HepG2 (cell line): ENCODE measurements around the gene CRYAB. TPM values are rescaled to one million over a fixed set of nuclear protein-coding genes. Genes with fewer than 3 reads are reported as not detected.

ENCODE experiments used
- BCL6 ChIP-seq: IDR thresholded peaks from 2 replicates; pipeline ENCODE4 v1.6.1; 2016; ENCODE audit warnings: missing genetic modification reagents, missing compliant biosample characterization
- CCAR2 ChIP-seq: fragments of 200-400 bp; formaldehyde crosslinking; optimal IDR thresholded peaks from 2 replicates; pipeline ENCODE3; 2018; ENCODE audit warnings: low read depth, mild to moderate bottlenecking, low read length, moderate library complexity
- CCDC6 ChIP-seq: sonication (generic); formaldehyde crosslinking; IDR thresholded peaks from 2 replicates; pipeline ENCODE4 v1.8.1; 2022; ENCODE audit warnings: mild to moderate bottlenecking, missing genetic modification reagents, moderate library complexity
- CEBPB ChIP-seq: IDR thresholded peaks from 2 replicates; pipeline ENCODE4 v1.6.1; 2011; ENCODE audit warnings: low read depth, low read length, improper control_type of control experiment, borderline replicate concordance
- FOXP1 ChIP-seq, 2 experiments: fragments of 450-650 bp in 1 of 2; IDR thresholded peaks; 2 replicates each; pipeline ENCODE4 v1.6.1; 2017 to 2018; ENCODE audit warnings: antibody characterized with exemption in 1 of 2
- HMG20A ChIP-seq: IDR thresholded peaks from 2 replicates; pipeline ENCODE4 v1.6.1; 2016; ENCODE audit warnings: borderline replicate concordance
- IKZF5 ChIP-seq: IDR thresholded peaks from 2 replicates; pipeline ENCODE4 v1.6.1; 2018; ENCODE audit warnings: missing genetic modification reagents, mild to moderate bottlenecking, missing compliant biosample characterization
- IRX3 ChIP-seq: sonication (generic); formaldehyde crosslinking; IDR thresholded peaks from 2 replicates; pipeline ENCODE4 v1.8.1; 2023; ENCODE audit warnings: mild to moderate bottlenecking, low read depth, missing genetic modification reagents, borderline replicate concordance
- KLF13 ChIP-seq: sonication (generic); formaldehyde crosslinking; IDR thresholded peaks from 2 replicates; pipeline ENCODE4 v1.4.0; 2020; ENCODE audit warnings: mild to moderate bottlenecking, missing genetic modification reagents
- MAFF ChIP-seq: IDR thresholded peaks from 2 replicates; pipeline ENCODE4 v1.6.1; 2011; ENCODE audit warnings: low read depth, low read length, improper control_type of control experiment
- NR2C2 ChIP-seq: sonication (generic); formaldehyde crosslinking; IDR thresholded peaks from 2 replicates; pipeline ENCODE4 v1.4.0; 2020; ENCODE audit warnings: missing genetic modification reagents, mild to moderate bottlenecking, moderate library complexity, borderline replicate concordance
- PHF20 ChIP-seq: sonication (generic); formaldehyde crosslinking; IDR thresholded peaks from 2 replicates; pipeline ENCODE4 v1.5.0; 2020; ENCODE audit warnings: mild to moderate bottlenecking, missing genetic modification reagents
- XBP1 ChIP-seq: sonication (generic); formaldehyde crosslinking; IDR thresholded peaks from 2 replicates; pipeline ENCODE4 v1.5.0; 2020; ENCODE audit warnings: missing genetic modification reagents
- ZFP90 ChIP-seq: sonication (generic); formaldehyde crosslinking; IDR thresholded peaks from 2 replicates; pipeline ENCODE4 v1.8.0; 2022; ENCODE audit warnings: missing genetic modification reagents, mild to moderate bottlenecking, inconsistent platforms, borderline replicate concordance
- ZKSCAN1 ChIP-seq: fragments of 150-350 bp; IDR thresholded peaks from 2 replicates; pipeline ENCODE4 v1.6.1; 2014; ENCODE audit warnings: low read length
- ZNF280D ChIP-seq: sonication (generic); formaldehyde crosslinking; IDR thresholded peaks from 2 replicates; pipeline ENCODE4 v1.5.1; 2020; ENCODE audit warnings: mild to moderate bottlenecking, missing genetic modification reagents
- ZNF33B ChIP-seq: sonication (generic); formaldehyde crosslinking; IDR thresholded peaks from 2 replicates; pipeline ENCODE4 v1.5.1; 2020; ENCODE audit warnings: mild to moderate bottlenecking, missing genetic modification reagents
- ZNF780A ChIP-seq: sonication (generic); formaldehyde crosslinking; IDR thresholded peaks from 2 replicates; pipeline ENCODE4 v1.8.0; 2022; ENCODE audit warnings: mild to moderate bottlenecking, missing genetic modification reagents, moderate library complexity
- ZZZ3 ChIP-seq: sonication (generic); formaldehyde crosslinking; IDR thresholded peaks from 2 replicates; pipeline ENCODE4 v1.4.0; 2020; ENCODE audit warnings: missing genetic modification reagents, mild to moderate bottlenecking, borderline replicate concordance
- polyA plus RNA-seq, 8 experiments: library from polyadenylated mRNA; depleted of rRNA in 3 of 8; stranded (reverse) in 7 of 8; unstranded in 1 of 8; fragments of >200 nt; fragmentation: Illumina TruSeq in 4 of 8; extraction: Trizol in 4 of 8; gene quantifications; 2 replicates each; pipeline versions ENCODE4 v1.2.1 to v1.2.3, GENCODE V29; 2011 to 2016; ENCODE audit warnings: low read depth in 4 of 8, missing spikeins in 1 of 8, mixed read lengths in 1 of 8; ENCODE audit not compliant: insufficient read depth in 1 of 8
- total RNA-seq, 5 experiments: library from RNA; depleted of rRNA; stranded (reverse); fragments of >200 nt; fragmentation: Illumina TruSeq; extraction: Trizol; gene quantifications; 2 replicates each; pipeline ENCODE4 v1.2.3, GENCODE V29; 2016; ENCODE audit warnings: low read depth in 1 of 5
- TF ChIP-seq, protein P1 (sequence below): sonication (generic); formaldehyde crosslinking; IDR thresholded peaks from 2 replicates; pipeline ENCODE4 v1.5.0; 2020; ENCODE audit warnings: mild to moderate bottlenecking, missing genetic modification reagents
- TF ChIP-seq, protein P2 (sequence below): sonication (generic); formaldehyde crosslinking; IDR thresholded peaks from 2 replicates; pipeline ENCODE4 v1.5.0; 2020; ENCODE audit warnings: missing genetic modification reagents
- TF ChIP-seq, protein P3 (sequence below): sonication (generic); formaldehyde crosslinking; IDR thresholded peaks from 2 replicates; pipeline ENCODE4 v1.5.0; 2020; ENCODE audit warnings: missing genetic modification reagents

Gene CRYAB
- total and polyA plus RNA-seq, 2 of the 13 experiments (the other 11 are each of a cell fraction or from before 2014, with no cell fraction given) = 0.55 to 1.1 TPM

DNA sequence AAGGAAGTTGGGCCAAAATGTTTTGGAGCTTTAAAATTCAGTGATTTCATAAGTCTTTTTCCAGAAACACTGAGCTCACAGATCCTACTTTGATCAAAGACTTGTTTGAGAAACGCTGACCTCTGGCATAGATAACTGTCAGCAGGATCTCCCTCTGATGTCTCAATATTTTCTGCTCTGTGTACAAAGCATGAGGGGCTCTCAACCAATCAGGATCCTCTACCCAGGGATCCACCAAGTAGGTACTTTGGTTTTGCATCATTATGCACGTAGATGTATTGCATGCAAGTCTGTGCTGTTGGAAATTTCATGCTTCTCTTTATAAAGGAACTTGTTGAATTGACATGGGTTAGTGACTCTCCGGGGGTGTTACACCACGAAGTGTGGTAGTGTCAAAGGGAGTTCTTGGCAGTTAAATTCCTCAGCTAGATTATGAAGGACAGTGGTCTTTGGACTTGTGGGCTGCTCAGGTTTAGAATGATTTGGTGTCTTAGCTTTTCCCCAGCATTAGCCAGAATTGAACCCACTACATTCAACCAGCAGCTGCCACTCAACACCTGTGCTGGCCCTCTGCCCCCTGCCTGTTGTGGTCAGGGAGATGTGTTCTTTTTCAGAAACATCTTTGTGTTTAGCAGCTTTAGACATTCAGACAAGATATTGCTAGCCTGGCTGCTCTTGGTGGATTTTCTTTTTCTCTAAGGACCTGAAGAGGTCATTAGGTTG, 23.9 kb upstream of the CRYAB start (continued):
- 0 out of 2 replicates have a peak, but pooled peaks have one; percentile 6 for TF ChIP-seq CCDC6 (CRISPR knock-in tag)
- TF ChIP-seq, protein P1, sequence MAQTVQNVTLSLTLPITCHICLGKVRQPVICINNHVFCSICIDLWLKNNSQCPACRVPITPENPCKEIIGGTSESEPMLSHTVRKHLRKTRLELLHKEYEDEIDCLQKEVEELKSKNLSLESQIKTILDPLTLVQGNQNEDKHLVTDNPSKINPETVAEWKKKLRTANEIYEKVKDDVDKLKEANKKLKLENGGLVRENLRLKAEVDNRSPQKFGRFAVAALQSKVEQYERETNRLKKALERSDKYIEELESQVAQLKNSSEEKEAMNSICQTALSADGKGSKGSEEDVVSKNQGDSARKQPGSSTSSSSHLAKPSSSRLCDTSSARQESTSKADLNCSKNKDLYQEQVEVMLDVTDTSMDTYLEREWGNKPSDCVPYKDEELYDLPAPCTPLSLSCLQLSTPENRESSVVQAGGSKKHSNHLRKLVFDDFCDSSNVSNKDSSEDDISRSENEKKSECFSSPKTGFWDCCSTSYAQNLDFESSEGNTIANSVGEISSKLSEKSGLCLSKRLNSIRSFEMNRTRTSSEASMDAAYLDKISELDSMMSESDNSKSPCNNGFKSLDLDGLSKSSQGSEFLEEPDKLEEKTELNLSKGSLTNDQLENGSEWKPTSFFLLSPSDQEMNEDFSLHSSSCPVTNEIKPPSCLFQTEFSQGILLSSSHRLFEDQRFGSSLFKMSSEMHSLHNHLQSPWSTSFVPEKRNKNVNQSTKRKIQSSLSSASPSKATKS = no peak
- no peak for TF ChIP-seq ZNF33B (CRISPR knock-in tag)
- no peak for TF ChIP-seq ZZZ3 (CRISPR knock-in tag)
- TF ChIP-seq ZFP90 (CRISPR knock-in tag) = no peak
- TF ChIP-seq, protein P2, sequence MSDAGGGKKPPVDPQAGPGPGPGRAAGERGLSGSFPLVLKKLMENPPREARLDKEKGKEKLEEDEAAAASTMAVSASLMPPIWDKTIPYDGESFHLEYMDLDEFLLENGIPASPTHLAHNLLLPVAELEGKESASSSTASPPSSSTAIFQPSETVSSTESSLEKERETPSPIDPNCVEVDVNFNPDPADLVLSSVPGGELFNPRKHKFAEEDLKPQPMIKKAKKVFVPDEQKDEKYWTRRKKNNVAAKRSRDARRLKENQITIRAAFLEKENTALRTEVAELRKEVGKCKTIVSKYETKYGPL (CRISPR knock-in tag) = no peak
- TF ChIP-seq ZNF780A (CRISPR knock-in tag) = no peak
- no peak for TF ChIP-seq XBP1 (CRISPR knock-in tag)
- peak; percentile 37; the same call in 1 of the 2 replicates for TF ChIP-seq MAFF
- no peak for TF ChIP-seq IRX3 (CRISPR knock-in tag)
- no peak for TF ChIP-seq IKZF5 (CRISPR knock-in tag)
- peak; percentile 53; the same call in 1 of the 2 replicates for TF ChIP-seq HMG20A (CRISPR knock-in tag)
- TF ChIP-seq CCAR2 = no peak
- peak; percentile 62 for TF ChIP-seq BCL6
- no peak for TF ChIP-seq KLF13 (CRISPR knock-in tag)
- no peak for TF ChIP-seq FOXP1 (IDR thresholded peaks at IDR 0.05)
- peak; percentile 24; the same call in 1 of the 2 replicates for TF ChIP-seq FOXP1 (CRISPR knock-in tag; IDR thresholded peaks at IDR 0.05)
- no peak for TF ChIP-seq PHF20 (CRISPR knock-in tag)
- TF ChIP-seq ZNF280D (CRISPR knock-in tag) = 0 out of 2 replicates have a peak, but pooled peaks have one; percentile 22
- TF ChIP-seq NR2C2 (CRISPR knock-in tag) = peak; percentile 43; the same call in 1 of the 2 replicates
- 0 out of 2 replicates have a peak, but pooled peaks have one; percentile 42 for TF ChIP-seq ZKSCAN1
- TF ChIP-seq CEBPB = peak; percentile 89; the same call in 1 of the 2 replicates
- TF ChIP-seq, protein P3, sequence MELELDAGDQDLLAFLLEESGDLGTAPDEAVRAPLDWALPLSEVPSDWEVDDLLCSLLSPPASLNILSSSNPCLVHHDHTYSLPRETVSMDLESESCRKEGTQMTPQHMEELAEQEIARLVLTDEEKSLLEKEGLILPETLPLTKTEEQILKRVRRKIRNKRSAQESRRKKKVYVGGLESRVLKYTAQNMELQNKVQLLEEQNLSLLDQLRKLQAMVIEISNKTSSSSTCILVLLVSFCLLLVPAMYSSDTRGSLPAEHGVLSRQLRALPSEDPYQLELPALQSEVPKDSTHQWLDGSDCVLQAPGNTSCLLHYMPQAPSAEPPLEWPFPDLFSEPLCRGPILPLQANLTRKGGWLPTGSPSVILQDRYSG (CRISPR knock-in tag) = no peak
